GM10248 (cell line): ENCODE data around the gene UNC5A.

Experiments used
- CTCF ChIA-PET: fragments of 300-600 bp; sonication (Branson Sonifier 250); formaldehyde crosslinking; extraction: SDS; loops from one replicate; lab custom pipeline; 2021; ENCODE audit warnings: antibody characterized with exemption; lab: Yijun Ruan, JAX
- POLR2A ChIA-PET: fragments of 350-650 bp; sonication (Branson Sonifier 250); formaldehyde crosslinking; extraction: SDS; loops from one replicate; lab custom pipeline; 2020; ENCODE audit warnings: antibody characterized with exemption; lab: Yijun Ruan, JAX
- DNase-seq: peaks from one replicate; pipeline ENCODE4 v3.0.0; 2012; ENCODE audit errors: extremely low spot score
- CTCF ChIP-seq: IDR thresholded peaks from 2 replicates; pipeline ENCODE4 v1.5.1; 2012; ENCODE audit warnings: mild to moderate bottlenecking, low read depth; ENCODE audit errors: extremely low read depth, missing control alignments, control extremely low read depth

UNC5A gene

GRCh38 chr5:176878906-176879662 lies 68.7 kb downstream of the UNC5A start:
- TF ChIP-seq CTCF, result no peak
- POLR2A ChIA-PET, result no interaction called here
- DNase-seq, result no peak
- CTCF ChIA-PET, result interaction anchor here (1.0 kb wide), 1 partner anchor 24 kb away, joined by 4 read pairs; no protein-coding TSS in a partner anchor

GRCh38 chr5:176879663-176880361 lies 69.5 kb downstream of the UNC5A start:
- POLR2A ChIA-PET, result no interaction called here
- no peak for DNase-seq
- CTCF ChIA-PET, result no interaction called here
- TF ChIP-seq CTCF, result no peak

- CTCF ChIA-PET, result no interaction called here
- POLR2A ChIA-PET, result no interaction called here
- TF ChIP-seq CTCF, result no peak
- DNase-seq, result no peak
Measured at GRCh38 chr5:176880366-176881020, 70.1 kb downstream of the UNC5A start.

GRCh38 chr5:176881021-176881749 lies 70.8 kb downstream of the UNC5A start:
- no peak for DNase-seq
- ChIA-PET CTCF (no interaction called here), POLR2A (no interaction called here)
- TF ChIP-seq CTCF, result no peak

GRCh38 chr5:176881816-176882566 lies 71.6 kb downstream of the UNC5A start:
- no peak for TF ChIP-seq CTCF
- ChIA-PET CTCF (no interaction called here), POLR2A (no interaction called here)
- DNase-seq, result no peak

GRCh38 chr5:176882567-176882903 lies 72.2 kb downstream of the UNC5A start:
- TF ChIP-seq CTCF, result no peak
- ChIA-PET CTCF (no interaction called here), POLR2A (no interaction called here)
- no peak for DNase-seq
